Mesenchymal stem cell (in vitro differentiated cells and primary cell): ENCODE results near the gene LRRC56.

ENCODE experiments used
- DNase-seq: peaks from one replicate; pipeline ENCODE4 v3.0.0-alpha.2; 2013
- H2AFZ ChIP-seq: one replicate; pipeline ENCODE4 v1.6.1; 2013; ENCODE audit warnings: low read depth, mild to moderate bottlenecking, control low read depth, inconsistent platforms, low read length, moderate library complexity
- H2AK5ac ChIP-seq: 2 replicates; pipeline ENCODE4 v1.6.1; 2013; ENCODE audit warnings: low read length, moderate library complexity, mild to moderate bottlenecking, inconsistent platforms; ENCODE audit not compliant: severe bottlenecking
- H2BK120ac ChIP-seq: one replicate; pipeline ENCODE4 v1.6.1; 2013; ENCODE audit warnings: low read depth, mild to moderate bottlenecking, inconsistent platforms, low read length, moderate library complexity
- H2BK12ac ChIP-seq, 2 experiments: one replicate each; pipeline ENCODE4 v1.6.1; 2013; ENCODE audit warnings: inconsistent platforms in 2 of 2, low read length in 2 of 2, mild to moderate bottlenecking in 2 of 2, moderate library complexity in 2 of 2, control low read depth in 1 of 2
- H2BK15ac ChIP-seq: one replicate; pipeline ENCODE4 v1.6.1; 2013; ENCODE audit warnings: mild to moderate bottlenecking, low read depth, inconsistent platforms; ENCODE audit not compliant: poor library complexity, severe bottlenecking
- H2BK5ac ChIP-seq: 2 replicates; pipeline ENCODE4 v1.6.1; 2013; ENCODE audit warnings: low read depth, mild to moderate bottlenecking, low read length, control low read depth, inconsistent platforms; ENCODE audit not compliant: poor library complexity, severe bottlenecking
- H3K14ac ChIP-seq, 2 experiments: one replicate each; pipeline ENCODE4 v1.6.1; 2013; ENCODE audit warnings: inconsistent platforms in 2 of 2, low read length in 2 of 2, control low read depth in 1 of 2, mild to moderate bottlenecking in 1 of 2, moderate library complexity in 1 of 2
- H3K18ac ChIP-seq, 2 experiments: one replicate each; pipeline ENCODE4 v1.6.1; 2013; ENCODE audit warnings: inconsistent platforms in 2 of 2, low read length in 2 of 2, control low read depth in 1 of 2, low read depth in 1 of 2, mild to moderate bottlenecking in 1 of 2
- H3K23ac ChIP-seq, 2 experiments: one replicate each; pipeline ENCODE4 v1.6.1; 2013; ENCODE audit warnings: inconsistent platforms in 2 of 2, low read length in 2 of 2, mild to moderate bottlenecking in 2 of 2, moderate library complexity in 2 of 2, control low read depth in 1 of 2
- H3K27ac ChIP-seq: 2 replicates; pipeline ENCODE4 v1.5.1; 2013; ENCODE audit warnings: mild to moderate bottlenecking, moderate library complexity, low read length, control low read depth, inconsistent platforms; ENCODE audit not compliant: poor library complexity, severe bottlenecking
- H3K27me3 ChIP-seq, 2 experiments: 2 replicates each; pipeline versions ENCODE4 v1.6.1 to v1.7.0; 2013; ENCODE audit warnings: low read length in 2 of 2, mild to moderate bottlenecking in 2 of 2, moderate library complexity in 2 of 2, control low read depth in 1 of 2, inconsistent platforms in 1 of 2; ENCODE audit not compliant: control insufficient read depth in 1 of 2, insufficient read depth in 1 of 2
- H3K36me3 ChIP-seq, 2 experiments: 2 replicates each; pipeline versions ENCODE4 v1.6.1 to v1.7.0; 2013; ENCODE audit warnings: low read length in 2 of 2, control low read depth in 1 of 2, inconsistent platforms in 1 of 2, low read depth in 1 of 2, mild to moderate bottlenecking in 1 of 2; ENCODE audit not compliant: insufficient read depth in 2 of 2, control insufficient read depth in 1 of 2
- H3K4ac ChIP-seq, 2 experiments: one replicate each; pipeline ENCODE4 v1.6.1; 2013; ENCODE audit warnings: inconsistent platforms in 2 of 2, low read length in 2 of 2, mild to moderate bottlenecking in 2 of 2, moderate library complexity in 2 of 2, control low read depth in 1 of 2, low read depth in 1 of 2
- H3K4me1 ChIP-seq: 2 replicates; pipeline ENCODE4 v1.6.1; 2013; ENCODE audit warnings: low read depth, low read length, control low read depth; ENCODE audit not compliant: control insufficient read depth, insufficient read depth
- H3K4me2 ChIP-seq: 2 replicates; pipeline ENCODE4 v1.6.1; 2013; ENCODE audit warnings: low read length, mild to moderate bottlenecking, inconsistent platforms; ENCODE audit not compliant: poor library complexity, severe bottlenecking
- H3K4me3 ChIP-seq, 2 experiments: 2 replicates each; pipeline versions ENCODE4 v1.5.1 to v1.7.0; 2013; ENCODE audit warnings: low read length in 2 of 2, mild to moderate bottlenecking in 2 of 2, control low read depth in 1 of 2, low read depth in 1 of 2; ENCODE audit not compliant: insufficient read depth in 1 of 2
- H3K79me1 ChIP-seq: replicated peaks from 2 replicates; pipeline ENCODE4 v1.6.1; 2013; ENCODE audit warnings: mild to moderate bottlenecking, control low read depth, low read length, inconsistent platforms; ENCODE audit not compliant: poor library complexity, severe bottlenecking
- H3K9ac ChIP-seq: 2 replicates; pipeline ENCODE4 v1.7.0; 2013; ENCODE audit warnings: mild to moderate bottlenecking, low read length, moderate library complexity
- H3K9me3 ChIP-seq: 2 replicates; pipeline ENCODE4 v1.7.0; 2013; ENCODE audit warnings: mild to moderate bottlenecking, low read length; ENCODE audit not compliant: control insufficient read depth
- H4K8ac ChIP-seq: one replicate; pipeline ENCODE4 v1.6.1; 2013; ENCODE audit warnings: inconsistent platforms, mild to moderate bottlenecking, low read length, moderate library complexity
- H4K91ac ChIP-seq: one replicate; pipeline ENCODE4 v1.6.1; 2013; ENCODE audit warnings: mild to moderate bottlenecking, low read length, inconsistent platforms
- WGBS: methylation state at CpG from one replicate; pipeline ENCODE4 v1.1.7; 2013; ENCODE audit warnings: mixed read lengths; 5-methylcytosine and 5-hydroxymethylcytosine counted together

The LRRC56 gene

DNA sequence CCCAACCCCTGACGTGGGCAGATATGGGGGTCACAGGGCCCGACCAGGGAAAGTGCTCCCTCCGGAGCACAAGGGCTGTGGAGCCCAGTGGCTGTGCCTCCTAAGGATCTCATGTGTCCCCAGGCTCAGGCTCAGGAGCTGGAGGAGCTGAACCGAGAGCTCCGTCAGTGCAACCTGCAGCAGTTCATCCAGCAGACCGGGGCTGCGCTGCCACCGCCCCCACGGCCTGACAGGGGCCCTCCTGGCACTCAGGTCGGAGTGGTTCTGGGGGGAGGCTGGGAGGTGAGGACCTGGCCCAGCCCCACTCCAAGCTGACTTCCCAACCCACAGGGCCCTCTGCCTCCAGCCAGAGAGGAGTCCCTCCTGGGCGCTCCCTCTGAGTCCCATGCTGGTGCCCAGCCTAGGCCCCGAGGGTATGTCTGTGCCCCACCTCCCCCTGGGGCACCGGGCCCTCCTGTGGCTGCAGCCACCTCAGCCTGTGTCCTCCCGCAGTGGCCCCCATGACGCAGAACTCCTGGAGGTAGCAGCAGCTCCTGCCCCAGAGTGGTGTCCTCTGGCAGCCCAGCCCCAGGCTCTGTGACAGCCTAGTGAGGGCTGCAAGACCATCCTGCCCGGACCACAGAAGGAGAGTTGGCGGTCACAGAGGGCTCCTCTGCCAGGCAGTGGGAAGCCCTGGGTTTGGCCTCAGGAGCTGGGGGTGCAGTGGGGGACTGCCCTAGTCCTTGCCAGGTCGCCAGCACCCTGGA, 25.9 kb downstream of the LRRC56 start:
- Histone ChIP-seq H3K23ac (no peak overlapping the region), H2BK12ac (no peak overlapping the region), H4K8ac (no peak overlapping the region), H2BK5ac (no peak overlapping the region), H4K91ac (peak overlapping the region; percentile 53), H3K4me1 (peaks cover 54% of the 10 kb centered on the region), H3K4me2 (no peak overlapping the region), H3K14ac (no peak overlapping the region), H3K27me3 (peaks cover 0 to 45% of the 10 kb centered on the region in 2 experiments), H3K4me3 (no peak overlapping the region), H3K18ac (no peak overlapping the region), H2BK15ac (no peak overlapping the region), H2AFZ (no peak overlapping the region), H3K9ac (no peak overlapping the region), H2AK5ac (no peak overlapping the region), H3K79me1 (peaks cover 28% of the 10 kb centered on the region), H3K9me3 (no peaks in the 10 kb centered on the region), H3K4ac (no peak overlapping the region), H3K27ac (no peak overlapping the region), H2BK120ac (no peak overlapping the region), H3K36me3 (peaks cover 0 to 42% of the 10 kb centered on the region in 2 experiments)
- DNase-seq, result no peak
- 92% methylated on average over 18 of the region's 18 CpGs for WGBS

DNA sequence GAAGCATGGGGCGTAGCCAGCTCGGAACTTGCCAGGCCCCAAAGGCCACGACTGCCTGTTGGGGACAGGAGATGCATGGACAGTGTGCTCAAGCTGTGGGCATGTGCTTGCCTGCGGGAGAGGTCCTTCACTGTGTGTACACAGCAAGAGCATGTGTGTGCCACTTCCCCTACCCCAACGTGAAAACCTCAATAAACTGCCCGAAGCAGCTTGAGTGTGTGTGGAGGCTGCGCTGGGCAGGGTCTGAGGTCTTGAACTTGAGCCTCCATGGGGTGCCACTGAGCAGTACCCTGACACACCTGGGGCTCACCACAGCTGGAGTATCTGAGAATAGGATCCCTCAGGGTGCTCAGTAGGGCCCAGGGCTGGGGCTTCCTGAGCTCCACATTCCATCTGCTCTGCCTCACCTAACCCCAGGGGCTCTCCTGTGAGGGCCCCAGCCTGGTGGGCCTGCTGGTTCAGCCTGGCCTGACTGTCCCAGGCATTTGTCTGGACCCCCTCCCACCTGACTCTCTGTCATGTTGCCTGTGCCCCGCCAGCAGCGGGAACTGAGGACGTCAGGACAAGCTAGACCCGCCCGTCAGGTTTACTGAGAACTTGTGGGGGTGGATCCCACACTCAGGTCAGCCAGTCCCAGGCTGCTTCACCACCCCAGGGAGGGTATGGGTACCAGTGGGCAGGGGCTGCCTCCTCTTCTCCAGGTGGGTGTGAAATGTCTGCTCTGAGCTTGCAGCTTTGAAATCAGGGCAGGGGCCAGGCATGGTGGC, 26.7 kb downstream of the LRRC56 start:
- H3K4me3 ChIP-seq, result no peak overlapping the region
- no peak overlapping the region for H3K27ac ChIP-seq
- H2BK12ac ChIP-seq, result no peak overlapping the region
- H2AFZ ChIP-seq, result no peak overlapping the region
- no peak overlapping the region for H3K14ac ChIP-seq
- H2BK5ac ChIP-seq, result no peak overlapping the region
- H4K91ac ChIP-seq, result no peak overlapping the region
- H2BK15ac ChIP-seq, result no peak overlapping the region
- peaks cover 54% of the 10 kb centered on the region for H3K4me1 ChIP-seq
- peaks cover 29% of the 10 kb centered on the region for H3K79me1 ChIP-seq
- H3K27me3 ChIP-seq, result peaks cover 0 to 38% of the 10 kb centered on the region in 2 experiments
- H3K9me3 ChIP-seq, result no peaks in the 10 kb centered on the region
- H3K9ac ChIP-seq, result no peak overlapping the region
- H3K36me3 ChIP-seq, result peaks cover 0 to 42% of the 10 kb centered on the region in 2 experiments
- DNase-seq, result no peak
- no peak overlapping the region for H2BK120ac ChIP-seq
- no peak overlapping the region for H4K8ac ChIP-seq
- H3K23ac ChIP-seq, result no peak overlapping the region
- H3K18ac ChIP-seq, result no peak overlapping the region
- no peak overlapping the region for H3K4ac ChIP-seq
- WGBS, result 94% methylated on average over 12 of the region's 12 CpGs
- H2AK5ac ChIP-seq, result peak overlapping the region; percentile 49
- H3K4me2 ChIP-seq, result no peak overlapping the region

DNA sequence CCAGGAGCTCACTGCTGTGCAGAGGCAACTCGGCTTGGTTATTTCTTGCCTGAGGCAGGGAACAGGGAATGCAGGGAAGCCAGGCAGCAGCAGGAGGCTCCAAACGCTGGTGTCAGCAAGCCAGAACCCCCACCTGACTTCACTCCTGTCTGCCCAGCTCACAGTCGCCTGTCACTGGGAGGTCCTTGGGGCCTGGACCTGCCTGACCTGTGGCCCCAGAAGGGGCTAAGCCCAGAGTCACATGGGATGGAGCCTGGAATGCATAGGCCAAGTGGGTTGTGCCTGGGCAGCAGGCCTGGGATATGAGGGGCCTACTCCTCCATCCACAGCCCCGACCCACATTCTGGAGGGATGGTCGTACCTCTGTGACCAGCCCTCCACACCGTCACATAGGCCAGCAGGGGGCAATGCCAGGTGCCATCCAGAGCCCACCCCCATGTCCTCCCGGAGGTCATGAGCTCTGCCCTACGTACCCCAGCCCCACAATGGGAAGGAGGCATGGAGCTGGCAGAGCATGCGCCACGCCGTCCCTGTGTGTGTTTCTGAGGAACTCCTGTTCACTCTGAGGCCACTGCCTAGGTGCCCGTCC, 28.7 kb downstream of the LRRC56 start:
- Histone ChIP-seq H3K9me3 (no peaks in the 10 kb centered on the region), H2BK120ac (no peak overlapping the region), H3K36me3 (peaks cover 0 to 42% of the 10 kb centered on the region in 2 experiments), H3K27ac (peak overlapping the region; percentile 11), H2BK12ac (no peak overlapping the region), H2BK15ac (peak overlapping the region; percentile 54), H2AFZ (no peak overlapping the region), H3K4me3 (no peak overlapping the region), H2AK5ac (no peak overlapping the region), H3K4me1 (peaks cover 52% of the 10 kb centered on the region), H3K9ac (no peak overlapping the region), H4K91ac (no peak overlapping the region), H2BK5ac (no peak overlapping the region), H3K14ac (no peak overlapping the region), H3K23ac (no peak overlapping the region), H3K18ac (no peak overlapping the region), H3K79me1 (peaks cover 31% of the 10 kb centered on the region), H4K8ac (no peak overlapping the region), H3K4ac (no peak overlapping the region), H3K4me2 (no peak overlapping the region), H3K27me3 (peaks cover 0 to 29% of the 10 kb centered on the region in 2 experiments)
- DNase-seq, result no peak
- WGBS, result 88% methylated on average over 10 of the region's 12 CpGs
